Measurements from ENCODE around the gene FES. TPM values are rescaled to one million over a fixed set of nuclear protein-coding genes. Genes with fewer than 3 reads are reported as not detected.

FES gene
- total RNA-seq, 3 donors from 2014 or later (not counting 1 experiment from before 2014, with no cell fraction given): 35.8 to 70.3 (median 52.5) TPM

DNA sequence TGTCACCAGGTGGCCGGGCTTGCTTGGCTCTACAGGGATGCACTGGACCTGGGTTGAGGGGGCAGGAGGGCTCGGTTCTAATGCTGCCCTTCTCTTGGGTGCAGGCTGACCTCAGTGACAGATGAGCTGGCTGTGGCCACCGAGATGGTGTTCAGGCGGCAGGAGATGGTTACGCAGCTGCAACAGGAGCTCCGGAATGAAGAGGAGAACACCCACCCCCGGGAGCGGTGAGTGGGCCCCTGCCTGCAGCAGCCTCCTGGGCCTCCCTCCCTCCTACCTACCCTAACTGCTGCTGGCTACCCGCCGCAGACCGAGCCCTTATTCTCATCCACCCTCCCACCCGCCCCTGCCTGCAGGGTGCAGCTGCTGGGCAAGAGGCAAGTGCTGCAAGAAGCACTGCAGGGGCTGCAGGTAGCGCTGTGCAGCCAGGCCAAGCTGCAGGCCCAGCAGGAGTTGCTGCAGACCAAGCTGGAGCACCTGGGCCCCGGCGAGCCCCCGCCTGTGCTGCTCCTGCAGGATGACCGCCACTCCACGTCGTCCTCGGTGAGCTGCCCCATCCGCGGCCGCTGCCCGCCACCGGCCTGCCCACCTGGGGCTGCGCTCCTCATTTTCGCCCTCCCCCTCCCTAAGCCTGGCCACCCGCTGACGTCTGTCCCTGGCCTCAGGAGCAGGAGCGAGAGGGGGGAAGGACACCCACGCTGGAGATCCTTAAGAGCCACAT is 5.6 kb downstream of the FES start:
- 84% methylated on average over 31 of the region's 31 CpGs for WGBS (ENCODE audit: insufficient coverage)
- TF ChIP-seq, protein P1, sequence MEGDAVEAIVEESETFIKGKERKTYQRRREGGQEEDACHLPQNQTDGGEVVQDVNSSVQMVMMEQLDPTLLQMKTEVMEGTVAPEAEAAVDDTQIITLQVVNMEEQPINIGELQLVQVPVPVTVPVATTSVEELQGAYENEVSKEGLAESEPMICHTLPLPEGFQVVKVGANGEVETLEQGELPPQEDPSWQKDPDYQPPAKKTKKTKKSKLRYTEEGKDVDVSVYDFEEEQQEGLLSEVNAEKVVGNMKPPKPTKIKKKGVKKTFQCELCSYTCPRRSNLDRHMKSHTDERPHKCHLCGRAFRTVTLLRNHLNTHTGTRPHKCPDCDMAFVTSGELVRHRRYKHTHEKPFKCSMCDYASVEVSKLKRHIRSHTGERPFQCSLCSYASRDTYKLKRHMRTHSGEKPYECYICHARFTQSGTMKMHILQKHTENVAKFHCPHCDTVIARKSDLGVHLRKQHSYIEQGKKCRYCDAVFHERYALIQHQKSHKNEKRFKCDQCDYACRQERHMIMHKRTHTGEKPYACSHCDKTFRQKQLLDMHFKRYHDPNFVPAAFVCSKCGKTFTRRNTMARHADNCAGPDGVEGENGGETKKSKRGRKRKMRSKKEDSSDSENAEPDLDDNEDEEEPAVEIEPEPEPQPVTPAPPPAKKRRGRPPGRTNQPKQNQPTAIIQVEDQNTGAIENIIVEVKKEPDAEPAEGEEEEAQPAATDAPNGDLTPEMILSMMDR (IDR thresholded peaks at IDR 0.05): no peak
- Histone ChIP-seq H3K4me3 (ENCODE audit: low read length) (no peak overlapping the region), H3K4me1 (ENCODE audit: control insufficient read depth, insufficient read depth, low read length) (peaks cover 38% of the 10 kb centered on the region), H3K27me3 (ENCODE audit: control insufficient read depth, insufficient read depth, low read length) (no peaks in the 10 kb centered on the region), H3K9me3 (ENCODE audit: control insufficient read depth, insufficient read depth, low read length) (no peaks in the 10 kb centered on the region), H3K36me3 (ENCODE audit: control insufficient read depth, insufficient read depth, low read length) (peaks cover 63% of the 10 kb centered on the region), H3K27ac (ENCODE audit: low read length) (no peak overlapping the region)
- H3K27me3 Mint-ChIP-seq (ENCODE audit: low read depth in 2 of 2): no peaks in the 10 kb centered on the region
- H3K9me3 Mint-ChIP-seq: no peaks in the 10 kb centered on the region
- no peak for DNase-seq
- H3K36me3 Mint-ChIP-seq: no peaks in the 10 kb centered on the region
- ATAC-seq: no peak
- H3K4me3 Mint-ChIP-seq: no peak overlapping the region
- intact Hi-C loops (cut with micrococcal nuclease): loop anchor here (5.0 kb wide), 1 partner anchor 73 kb away; no protein-coding TSS in a partner anchor
- peaks cover 15 to 28% of the 10 kb centered on the region in 2 donors for H3K4me1 Mint-ChIP-seq
- no peak overlapping the region for H3K27ac Mint-ChIP-seq

DNA sequence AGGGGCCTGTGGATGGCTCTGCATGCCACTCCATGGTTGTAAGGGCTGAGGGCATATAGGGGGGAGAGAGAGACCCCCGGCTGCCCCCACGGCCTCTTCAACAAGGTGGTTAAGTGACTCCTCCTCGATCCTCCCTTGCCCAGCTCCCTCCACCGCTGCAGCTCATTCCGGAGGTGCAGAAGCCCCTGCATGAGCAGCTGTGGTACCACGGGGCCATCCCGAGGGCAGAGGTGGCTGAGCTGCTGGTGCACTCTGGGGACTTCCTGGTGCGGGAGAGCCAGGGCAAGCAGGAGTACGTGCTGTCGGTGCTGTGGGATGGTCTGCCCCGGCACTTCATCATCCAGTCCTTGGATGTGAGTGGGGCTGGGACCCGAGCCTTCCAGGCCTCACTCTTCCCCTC is 6.5 kb downstream of the FES start:
- Mint-ChIP-seq H3K4me1 (peaks cover 5 to 19% of the 10 kb centered on the region in 2 donors), H3K4me3 (no peak overlapping the region), H3K27me3 (ENCODE audit: low read depth in 2 of 2) (no peaks in the 10 kb centered on the region), H3K27ac (no peak overlapping the region), H3K9me3 (no peaks in the 10 kb centered on the region), H3K36me3 (no peaks in the 10 kb centered on the region)
- intact Hi-C loops (cut with micrococcal nuclease): no loop called here
- no peak for DNase-seq
- no peak for ATAC-seq
- TF ChIP-seq, protein P1 (IDR thresholded peaks at IDR 0.05): no peak
- H3K36me3 ChIP-seq (ENCODE audit: control insufficient read depth, insufficient read depth, low read length): peaks cover 72% of the 10 kb centered on the region
- H3K9me3 ChIP-seq (ENCODE audit: control insufficient read depth, insufficient read depth, low read length): no peaks in the 10 kb centered on the region
- whole genome bisulfite sequencing (ENCODE audit: insufficient coverage): 96% methylated on average over 12 of the region's 12 CpGs
- no peak overlapping the region for H3K27ac ChIP-seq (ENCODE audit: low read length)
- peaks cover 29% of the 10 kb centered on the region for H3K4me1 ChIP-seq (ENCODE audit: control insufficient read depth, insufficient read depth, low read length)
- no peak overlapping the region for H3K4me3 ChIP-seq (ENCODE audit: low read length)
- H3K27me3 ChIP-seq (ENCODE audit: control insufficient read depth, insufficient read depth, low read length): no peaks in the 10 kb centered on the region

DNA sequence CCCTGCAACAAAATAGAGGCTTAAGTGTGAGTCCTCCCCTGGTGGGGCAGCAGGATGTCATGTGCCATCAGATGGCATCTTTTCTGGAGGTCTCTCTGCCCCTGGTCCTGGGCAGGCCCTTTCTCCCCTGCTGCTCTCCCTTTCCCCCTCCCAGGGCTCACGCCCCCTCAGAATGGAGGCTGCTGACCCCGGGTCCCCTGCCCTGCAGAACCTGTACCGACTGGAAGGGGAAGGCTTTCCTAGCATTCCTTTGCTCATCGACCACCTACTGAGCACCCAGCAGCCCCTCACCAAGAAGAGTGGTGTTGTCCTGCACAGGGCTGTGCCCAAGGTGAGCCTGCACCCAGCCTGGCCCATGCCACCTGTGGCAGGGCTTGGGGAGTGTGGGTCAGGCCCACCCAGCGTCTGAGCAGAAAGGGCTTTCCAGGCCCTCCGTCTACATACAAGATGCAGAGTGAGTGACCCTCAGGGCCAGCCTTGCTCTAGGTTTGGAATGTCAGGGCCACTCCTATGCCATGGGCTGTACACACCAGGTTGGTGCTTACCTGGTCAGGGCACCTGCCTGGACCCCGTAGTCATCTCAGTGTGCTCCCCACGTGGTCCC is 7.1 kb downstream of the FES start:
- H3K36me3 Mint-ChIP-seq: no peaks in the 10 kb centered on the region
- H3K27ac Mint-ChIP-seq: no peak overlapping the region
- no peak overlapping the region for H3K4me3 ChIP-seq (ENCODE audit: low read length)
- H3K9me3 Mint-ChIP-seq: no peaks in the 10 kb centered on the region
- TF ChIP-seq, protein P1 (IDR thresholded peaks at IDR 0.05): no peak
- intact Hi-C loops (cut with micrococcal nuclease): no loop called here
- H3K4me1 Mint-ChIP-seq: peaks cover 0 to 15% of the 10 kb centered on the region in 2 donors
- peaks cover 70% of the 10 kb centered on the region for H3K36me3 ChIP-seq (ENCODE audit: control insufficient read depth, insufficient read depth, low read length)
- DNase-seq (no peak), ATAC-seq (no peak)
- peaks cover 23% of the 10 kb centered on the region for H3K4me1 ChIP-seq (ENCODE audit: control insufficient read depth, insufficient read depth, low read length)
- no peak overlapping the region for H3K4me3 Mint-ChIP-seq
- no peaks in the 10 kb centered on the region for H3K27me3 Mint-ChIP-seq (ENCODE audit: low read depth in 2 of 2)
- H3K27me3 ChIP-seq (ENCODE audit: control insufficient read depth, insufficient read depth, low read length): no peaks in the 10 kb centered on the region
- no peaks in the 10 kb centered on the region for H3K9me3 ChIP-seq (ENCODE audit: control insufficient read depth, insufficient read depth, low read length)
- WGBS (ENCODE audit: insufficient coverage): 95% methylated on average over 8 of the region's 8 CpGs
- no peak overlapping the region for H3K27ac ChIP-seq (ENCODE audit: low read length)
